GM18907 (cell line): ENCODE results near the gene PPP3CA.

Experiments used
- ATAC-seq: cut with Tn5 transposase; IDR thresholded peaks from one replicate; pipeline ENCODE4 v1.9.1; 2021; ENCODE audit warnings: mild to moderate bottlenecking, moderate library complexity; ENCODE audit not compliant: unreplicated experiment

The PPP3CA gene

DNA sequence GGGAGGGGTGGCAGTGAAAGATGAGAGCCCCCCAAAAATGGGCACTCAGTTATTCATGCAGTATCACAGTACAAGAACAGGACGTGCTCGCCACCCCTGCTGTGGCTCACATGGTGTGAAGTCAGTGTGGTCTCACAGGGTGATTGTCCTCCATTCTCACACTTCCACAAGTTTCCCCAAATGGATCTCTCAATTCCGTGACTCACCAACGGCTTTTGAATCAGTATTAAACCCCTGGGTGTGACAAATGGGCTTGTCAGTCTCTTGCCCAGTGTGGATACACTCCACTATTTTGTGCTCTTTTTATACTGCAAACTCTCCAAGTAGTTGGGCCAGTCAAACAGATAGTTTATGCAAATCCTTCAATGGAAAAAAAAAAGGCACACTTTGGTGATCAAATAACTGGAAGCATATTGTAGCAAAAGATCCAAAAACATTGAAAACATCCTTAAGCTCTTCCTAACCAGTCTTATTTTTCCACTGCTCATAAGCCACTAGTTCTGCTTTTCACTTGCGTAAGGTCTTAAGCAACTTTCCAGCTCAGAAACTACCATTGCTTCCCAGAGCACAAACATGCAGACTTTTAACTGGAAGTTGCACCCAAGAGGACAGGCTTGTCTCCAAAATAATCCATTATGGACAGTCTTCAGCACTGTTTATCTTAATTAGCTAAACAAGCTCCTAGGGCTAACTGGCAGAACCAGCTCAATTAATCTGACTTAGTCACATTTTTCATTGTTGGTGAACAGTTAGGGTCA is 365.7 kb downstream of the PPP3CA start:
- no peak for ATAC-seq

DNA sequence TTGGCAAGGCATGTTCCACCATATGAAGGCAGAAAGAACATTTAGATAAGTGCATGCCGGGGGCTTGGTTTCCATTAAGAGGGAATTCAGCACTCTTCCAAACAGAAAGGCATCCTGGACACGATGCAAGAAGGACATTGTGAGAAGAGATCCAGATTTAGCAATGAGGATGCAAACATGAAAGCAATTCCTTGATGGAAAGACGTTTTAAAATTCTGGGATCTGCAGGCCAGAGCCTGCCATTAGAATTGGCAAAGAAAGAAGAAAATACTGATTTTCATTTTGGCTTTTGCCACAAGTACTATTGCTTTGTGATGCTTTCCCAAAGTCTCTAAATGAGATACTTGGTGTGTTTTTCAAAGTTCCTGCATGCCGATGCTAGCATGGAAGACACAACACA is 367.6 kb downstream of the PPP3CA start:
- no peak for ATAC-seq

DNA sequence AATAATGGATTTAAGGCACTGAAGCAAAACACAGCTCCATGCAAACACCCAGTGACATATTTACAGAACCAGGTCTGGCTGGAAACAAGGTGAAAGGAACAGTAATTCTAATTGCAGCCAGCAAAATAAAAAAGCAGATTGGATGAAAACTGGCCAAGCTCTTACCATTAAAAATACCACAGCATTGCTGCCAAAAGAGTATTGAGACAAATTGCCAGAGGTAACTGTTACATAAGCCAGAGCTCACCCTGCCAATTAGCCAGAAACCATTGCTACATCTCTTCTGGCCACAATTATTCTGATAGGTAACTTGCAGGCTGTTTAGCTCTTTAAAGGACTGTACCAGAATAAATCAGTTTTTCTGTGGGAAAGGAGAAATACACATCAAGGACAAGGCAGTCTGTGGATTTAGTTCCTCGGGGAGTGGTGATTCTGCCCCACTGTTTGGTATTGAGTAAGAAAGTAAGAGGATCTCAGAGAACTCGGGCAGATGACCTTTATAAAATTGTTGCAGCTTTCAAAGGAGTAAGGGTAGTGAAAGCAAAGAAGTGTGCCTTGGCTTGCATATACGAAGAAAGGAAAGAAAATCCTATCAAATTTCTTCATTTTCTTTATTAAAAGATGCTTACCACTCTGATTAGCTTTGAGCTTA is 369.5 kb downstream of the PPP3CA start:
- ATAC-seq: no peak

DNA sequence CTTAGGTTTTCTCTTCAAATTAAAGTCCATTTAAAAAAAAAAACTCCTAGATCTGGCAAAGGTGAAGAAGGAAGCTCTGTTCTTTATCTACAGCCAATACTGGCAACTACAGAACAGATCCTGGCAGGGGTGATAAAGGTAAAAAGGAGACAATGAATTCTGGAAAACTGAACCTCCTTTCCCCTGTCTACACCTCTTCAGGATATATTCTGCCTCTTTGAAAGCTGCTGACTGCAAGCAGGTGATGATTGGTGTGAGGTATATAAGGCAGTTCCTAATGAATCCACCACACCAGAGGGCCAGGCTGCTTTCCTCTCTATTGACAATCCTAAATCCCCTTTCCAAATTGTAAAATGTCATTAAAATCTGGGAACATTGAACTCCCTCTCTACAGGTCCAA is 370.1 kb downstream of the PPP3CA start:
- ATAC-seq: no peak
